WTC11 (cell line): ENCODE measurements around the gene CPEB4. TPM values are rescaled to one million over a fixed set of nuclear protein-coding genes. Genes with fewer than 3 reads are reported as not detected.
A peak's percentile ranks its signal among the peaks of the same experiment; 100 is the strongest.

Source experiments
- ATAC-seq: fragments of 200-7000 bp; cut with Tn5 transposase; 2 replicates; pipeline ENCODE4 v1.10.0; 2021; ENCODE audit warnings: mild to moderate bottlenecking, moderate library complexity
- CTCF ChIA-PET: fragments of 300-600 bp; sonication (Branson Sonifier 250); formaldehyde crosslinking; loops from one replicate; lab custom pipeline; 2021; ENCODE audit warnings: antibody characterized with exemption; lab: Charles Lee
- POLR2A ChIA-PET: fragments of 350-600 bp; sonication (Branson Sonifier 250); formaldehyde crosslinking; loops from one replicate; lab custom pipeline; 2021; ENCODE audit warnings: antibody characterized with exemption; lab: Charles Lee
- DNase-seq: peaks from one replicate; pipeline ENCODE4 v3.0.0; 2021; ENCODE audit warnings: low spot score
- H3K27ac Mint-ChIP-seq: 2 replicates; pipeline ENCODE4 v1.8.0; 2021; ENCODE audit warnings: mixed read lengths
- H3K27me3 Mint-ChIP-seq: 2 replicates; pipeline ENCODE4 v1.8.0; 2021; ENCODE audit warnings: low read depth, mild to moderate bottlenecking, moderate library complexity, mixed read lengths
- H3K36me3 Mint-ChIP-seq: 2 replicates; pipeline ENCODE4 v1.8.0; 2021; ENCODE audit warnings: mixed read lengths
- H3K4me1 Mint-ChIP-seq: 2 replicates; pipeline ENCODE4 v1.8.0; 2022; ENCODE audit warnings: mixed read lengths
- H3K4me3 Mint-ChIP-seq: 2 replicates; pipeline ENCODE4 v1.8.0; 2021; ENCODE audit warnings: mild to moderate bottlenecking, moderate library complexity, mixed read lengths
- H3K9me3 Mint-ChIP-seq: 2 replicates; pipeline ENCODE4 v1.8.0; 2021; ENCODE audit warnings: mixed read lengths
- ATF1 ChIP-seq: sonication (generic); formaldehyde crosslinking; IDR thresholded peaks from 2 replicates; pipeline ENCODE4 v1.8.1; 2023; ENCODE audit warnings: mild to moderate bottlenecking, moderate library complexity, missing genetic modification reagents
- CTCF ChIP-seq: fragments of 200-600 bp; IDR thresholded peaks from 2 replicates; pipeline ENCODE4 v1.8.0; 2022; ENCODE audit warnings: antibody characterized with exemption
- ETV6 ChIP-seq: sonication (generic); formaldehyde crosslinking; IDR thresholded peaks from 2 replicates; pipeline ENCODE4 v1.8.1; 2022; ENCODE audit warnings: mild to moderate bottlenecking, missing genetic modification reagents
- NFE2L1 ChIP-seq: sonication (generic); formaldehyde crosslinking; IDR thresholded peaks from 2 replicates; pipeline ENCODE4 v1.8.1; 2023; ENCODE audit warnings: missing genetic modification reagents
- NR3C1 ChIP-seq: sonication (generic); formaldehyde crosslinking; conservative IDR thresholded peaks from 2 replicates; pipeline ENCODE4 v1.8.1; 2023; ENCODE audit warnings: low read depth, mild to moderate bottlenecking, missing genetic modification reagents
- OVOL2 ChIP-seq: fragments of 250-450 bp; sonication (Bioruptor Pico); IDR thresholded peaks from 2 replicates; pipeline ENCODE4 v1.9.0; 2021; ENCODE audit warnings: mild to moderate bottlenecking, borderline replicate concordance
- PREB ChIP-seq: sonication (generic); formaldehyde crosslinking; IDR thresholded peaks from 2 replicates; pipeline ENCODE4 v1.8.1; 2022; ENCODE audit warnings: mild to moderate bottlenecking, missing genetic modification reagents, moderate library complexity, borderline replicate concordance
- SMAD4 ChIP-seq: sonication (generic); formaldehyde crosslinking; IDR thresholded peaks from 2 replicates; pipeline ENCODE4 v1.8.0; 2022; ENCODE audit warnings: mild to moderate bottlenecking, missing genetic modification reagents
- SOX15 ChIP-seq: fragments of 250-450 bp; sonication (Bioruptor Pico); IDR thresholded peaks from 2 replicates; pipeline ENCODE4 v1.9.0; 2021; ENCODE audit warnings: mild to moderate bottlenecking
- TEAD1 ChIP-seq: sonication (generic); formaldehyde crosslinking; IDR thresholded peaks from 2 replicates; pipeline ENCODE4 v1.8.0; 2022; ENCODE audit warnings: mild to moderate bottlenecking, missing genetic modification reagents
- TEAD4 ChIP-seq: sonication (generic); formaldehyde crosslinking; IDR thresholded peaks from 2 replicates; pipeline ENCODE4 v1.8.0; 2022; ENCODE audit warnings: mild to moderate bottlenecking, missing genetic modification reagents
- TP53 ChIP-seq: sonication (generic); formaldehyde crosslinking; IDR thresholded peaks from 2 replicates; pipeline ENCODE4 v1.8.1; 2023; ENCODE audit warnings: mild to moderate bottlenecking, missing genetic modification reagents
- ZNF121 ChIP-seq: sonication (generic); formaldehyde crosslinking; IDR thresholded peaks from 2 replicates; pipeline ENCODE4 v1.8.0; 2023; ENCODE audit warnings: missing genetic modification reagents
- ZNF281 ChIP-seq: sonication (generic); formaldehyde crosslinking; IDR thresholded peaks from 2 replicates; pipeline ENCODE4 v1.8.0; 2023; ENCODE audit warnings: mild to moderate bottlenecking, missing genetic modification reagents
- ZNF396 ChIP-seq: fragments of 250-450 bp; sonication (Bioruptor Pico); IDR thresholded peaks from 2 replicates; pipeline ENCODE4 v1.8.0; 2021; ENCODE audit warnings: mild to moderate bottlenecking, moderate library complexity, borderline replicate concordance
- ZNF416 ChIP-seq: fragments of 250-450 bp; sonication (Bioruptor Pico); IDR thresholded peaks from 2 replicates; pipeline ENCODE4 v1.9.0; 2021; ENCODE audit warnings: mild to moderate bottlenecking, inconsistent platforms
- ZNF423 ChIP-seq: fragments of 250-450 bp; sonication (Bioruptor Pico); IDR thresholded peaks from 2 replicates; pipeline ENCODE4 v2.1.2; 2022; ENCODE audit warnings: mild to moderate bottlenecking, moderate library complexity
- ZNF671 ChIP-seq: fragments of 250-450 bp; sonication (Bioruptor Pico); IDR thresholded peaks from 2 replicates; pipeline ENCODE4 v1.8.0; 2021; ENCODE audit warnings: mild to moderate bottlenecking
- total RNA-seq: library from RNA; stranded (reverse); gene quantifications from 3 replicates; pipeline ENCODE4 v1.2.3, GENCODE V29; 2021
- TF ChIP-seq, protein P1 (sequence below): sonication (generic); formaldehyde crosslinking; IDR thresholded peaks from 2 replicates; pipeline ENCODE4 v1.8.1; 2023; ENCODE audit warnings: mild to moderate bottlenecking, moderate library complexity, missing genetic modification reagents
- TF ChIP-seq, protein P2 (sequence below): fragments of 250-450 bp; sonication (Bioruptor Pico); IDR thresholded peaks from 2 replicates; pipeline ENCODE4 v1.8.0; 2021; ENCODE audit warnings: mild to moderate bottlenecking

The CPEB4 gene
- total RNA-seq, 1 experiment from 2014 or later, result 12.7 TPM

DNA sequence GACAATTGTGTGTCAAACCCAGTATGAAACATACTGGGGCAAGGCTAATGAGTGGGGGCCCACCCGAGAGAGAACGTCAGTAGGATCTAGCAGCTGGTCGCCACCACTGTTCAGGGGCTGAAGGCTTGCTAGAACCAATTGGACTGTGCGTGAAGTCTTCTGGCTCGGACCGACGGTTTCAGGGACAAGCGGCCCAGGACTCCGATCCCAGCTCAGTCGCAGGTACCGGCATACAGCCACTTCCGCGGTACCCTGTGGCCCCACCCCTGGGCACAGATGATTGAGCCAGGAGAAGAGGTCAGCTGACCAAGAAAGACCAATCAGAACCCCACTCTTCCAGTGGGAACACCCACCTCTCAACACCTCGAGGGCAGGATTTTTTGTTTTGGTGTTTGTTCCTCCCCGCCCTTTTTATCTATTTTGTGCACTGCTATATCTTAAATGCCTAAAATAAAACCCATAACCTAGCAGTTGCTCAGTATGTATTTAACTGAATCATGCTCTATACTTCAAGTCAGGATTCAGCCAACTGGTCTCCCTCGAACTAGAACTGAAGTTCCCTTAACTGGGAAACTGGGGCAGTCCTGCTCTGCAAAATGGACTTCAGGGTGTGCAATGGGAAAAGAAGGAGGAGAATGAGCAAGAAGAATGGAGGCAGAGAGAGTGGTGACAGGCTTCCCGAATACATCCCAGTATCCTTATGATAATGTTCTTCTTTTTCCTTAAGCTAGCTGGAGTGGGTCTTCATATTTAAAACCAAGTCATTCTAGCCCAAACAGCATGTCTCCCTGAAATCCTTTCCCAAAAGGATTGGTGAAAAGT, 21.1 kb upstream of the CPEB4 start:
- peak; percentile 69 for ATAC-seq

More for the DNA sequence above, 21.1 kb upstream of the CPEB4 start:
- Mint-ChIP-seq H3K27ac (no peak overlapping the region), H3K4me1 (peaks cover 10% of the 10 kb centered on the region), H3K27me3 (peaks cover 4% of the 10 kb centered on the region; the same call in 1 of the 2 replicates), H3K4me3 (no peak overlapping the region), H3K9me3 (peaks cover 10% of the 10 kb centered on the region), H3K36me3 (0 out of 2 replicates have a peak, but pooled peaks cover 2% of the 10 kb centered on the region)
- ChIA-PET CTCF (interaction anchor here (0.6 to 0.9 kb wide), 4 partner anchors 10 to 251 kb away, joined by 3 read pairs; no protein-coding TSS in a partner anchor), POLR2A (no interaction called here)
- DNase-seq, result no peak
- TF ChIP-seq, protein P1, sequence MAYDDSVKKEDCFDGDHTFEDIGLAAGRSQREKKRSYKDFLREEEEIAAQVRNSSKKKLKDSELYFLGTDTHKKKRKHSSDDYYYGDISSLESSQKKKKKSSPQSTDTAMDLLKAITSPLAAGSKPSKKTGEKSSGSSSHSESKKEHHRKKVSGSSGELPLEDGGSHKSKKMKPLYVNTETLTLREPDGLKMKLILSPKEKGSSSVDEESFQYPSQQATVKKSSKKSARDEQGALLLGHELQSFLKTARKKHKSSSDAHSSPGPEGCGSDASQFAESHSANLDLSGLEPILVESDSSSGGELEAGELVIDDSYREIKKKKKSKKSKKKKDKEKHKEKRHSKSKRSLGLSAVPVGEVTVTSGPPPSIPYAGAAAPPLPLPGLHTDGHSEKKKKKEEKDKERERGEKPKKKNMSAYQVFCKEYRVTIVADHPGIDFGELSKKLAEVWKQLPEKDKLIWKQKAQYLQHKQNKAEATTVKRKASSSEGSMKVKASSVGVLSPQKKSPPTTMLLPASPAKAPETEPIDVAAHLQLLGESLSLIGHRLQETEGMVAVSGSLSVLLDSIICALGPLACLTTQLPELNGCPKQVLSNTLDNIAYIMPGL (CRISPR knock-in tag), result no peak
- no peak for TF ChIP-seq NR3C1 (CRISPR knock-in tag)
- no peak for TF ChIP-seq CTCF
- TF ChIP-seq ATF1 (CRISPR knock-in tag), result no peak
- no peak for TF ChIP-seq ZNF423
- no peak for TF ChIP-seq ETV6 (CRISPR knock-in tag)
- no peak for TF ChIP-seq OVOL2 (CRISPR knock-in tag)
- no peak for TF ChIP-seq NFE2L1 (CRISPR knock-in tag)
- no peak for TF ChIP-seq ZNF281
- TF ChIP-seq TEAD4 (CRISPR knock-in tag), result no peak
- no peak for TF ChIP-seq PREB (CRISPR knock-in tag)
- TF ChIP-seq, protein P2, sequence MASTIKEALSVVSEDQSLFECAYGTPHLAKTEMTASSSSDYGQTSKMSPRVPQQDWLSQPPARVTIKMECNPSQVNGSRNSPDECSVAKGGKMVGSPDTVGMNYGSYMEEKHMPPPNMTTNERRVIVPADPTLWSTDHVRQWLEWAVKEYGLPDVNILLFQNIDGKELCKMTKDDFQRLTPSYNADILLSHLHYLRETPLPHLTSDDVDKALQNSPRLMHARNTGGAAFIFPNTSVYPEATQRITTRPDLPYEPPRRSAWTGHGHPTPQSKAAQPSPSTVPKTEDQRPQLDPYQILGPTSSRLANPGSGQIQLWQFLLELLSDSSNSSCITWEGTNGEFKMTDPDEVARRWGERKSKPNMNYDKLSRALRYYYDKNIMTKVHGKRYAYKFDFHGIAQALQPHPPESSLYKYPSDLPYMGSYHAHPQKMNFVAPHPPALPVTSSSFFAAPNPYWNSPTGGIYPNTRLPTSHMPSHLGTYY, result no peak
- no peak for TF ChIP-seq ZNF671 (CRISPR knock-in tag)
- TF ChIP-seq ZNF121 (CRISPR knock-in tag), result no peak
- TF ChIP-seq TP53 (CRISPR knock-in tag), result no peak
- TF ChIP-seq SMAD4 (CRISPR knock-in tag), result no peak
- no peak for TF ChIP-seq TEAD1 (CRISPR knock-in tag)
- no peak for TF ChIP-seq SOX15 (CRISPR knock-in tag)
- no peak for TF ChIP-seq ZNF396
- no peak for TF ChIP-seq ZNF416 (CRISPR knock-in tag)
